Activated CD4-positive, CD25-positive, alpha-beta regulatory T cell (primary cell): ENCODE measurements around the gene EFCAB12.
A peak's percentile ranks its signal among the peaks of the same experiment; 100 is the strongest.
"Not testable (repeated sequence)": the region's sequence is repeated elsewhere in the genome, so short reads cannot be mapped to it uniquely, and the experiment has no call there.

Source experiments
- DNase-seq, 4 experiments: peaks; one replicate each; lab custom pipeline; 2025; lab: John Stamatoyannopoulos, UW

EFCAB12 gene

DNA sequence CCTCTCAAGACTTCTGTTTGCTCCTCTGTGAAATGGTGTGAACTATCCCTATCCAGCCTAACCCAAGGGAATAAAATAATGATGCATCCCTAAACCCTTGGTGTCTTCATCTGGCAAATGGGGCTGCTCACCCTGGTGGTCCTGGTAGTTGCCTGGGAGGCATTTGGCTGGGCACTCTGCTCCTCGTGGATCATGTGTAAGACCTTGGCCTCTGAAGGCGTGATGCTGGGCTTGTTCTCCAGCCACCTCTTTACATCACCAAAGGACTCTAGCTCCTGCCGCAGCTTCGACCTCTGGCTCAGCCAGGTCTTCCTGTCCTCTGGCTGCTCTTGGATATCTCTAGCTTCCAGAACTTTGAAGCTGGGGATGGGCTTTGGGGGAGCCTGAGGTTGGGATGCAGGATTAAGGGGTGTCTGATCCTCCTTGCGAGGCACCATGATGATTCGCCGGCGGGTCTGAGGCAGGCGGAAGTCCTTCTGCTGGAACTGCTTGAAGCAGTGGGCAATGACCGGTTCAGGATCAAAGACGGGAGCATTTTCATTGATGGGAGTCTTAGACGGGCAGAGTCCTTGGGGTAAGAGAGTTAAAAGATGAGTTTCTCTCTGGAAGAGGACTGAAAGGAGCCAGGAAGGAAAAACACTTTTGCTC, 7.1 kb downstream of the EFCAB12 start:
- DNase-seq: no peak

DNA sequence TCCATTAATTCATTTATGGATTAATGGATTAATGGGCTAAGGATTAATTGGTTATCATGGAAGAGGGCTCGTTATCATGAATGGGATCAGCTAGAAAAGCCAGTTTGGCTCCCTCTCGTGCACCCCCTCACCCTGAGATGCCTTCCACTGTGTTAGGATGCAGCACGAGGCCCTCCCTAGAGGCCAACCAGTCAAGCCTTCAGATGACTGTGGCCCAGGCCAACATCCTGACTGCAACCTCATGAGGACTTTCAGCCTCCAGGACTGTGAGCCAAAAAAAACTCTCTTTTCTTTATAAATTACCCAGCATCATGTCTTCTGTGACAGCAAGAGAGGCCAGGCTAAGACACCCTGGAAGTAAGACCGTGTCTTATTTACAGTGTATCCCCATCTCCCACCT, 9.0 kb downstream of the EFCAB12 start:
- no peak for DNase-seq

DNA sequence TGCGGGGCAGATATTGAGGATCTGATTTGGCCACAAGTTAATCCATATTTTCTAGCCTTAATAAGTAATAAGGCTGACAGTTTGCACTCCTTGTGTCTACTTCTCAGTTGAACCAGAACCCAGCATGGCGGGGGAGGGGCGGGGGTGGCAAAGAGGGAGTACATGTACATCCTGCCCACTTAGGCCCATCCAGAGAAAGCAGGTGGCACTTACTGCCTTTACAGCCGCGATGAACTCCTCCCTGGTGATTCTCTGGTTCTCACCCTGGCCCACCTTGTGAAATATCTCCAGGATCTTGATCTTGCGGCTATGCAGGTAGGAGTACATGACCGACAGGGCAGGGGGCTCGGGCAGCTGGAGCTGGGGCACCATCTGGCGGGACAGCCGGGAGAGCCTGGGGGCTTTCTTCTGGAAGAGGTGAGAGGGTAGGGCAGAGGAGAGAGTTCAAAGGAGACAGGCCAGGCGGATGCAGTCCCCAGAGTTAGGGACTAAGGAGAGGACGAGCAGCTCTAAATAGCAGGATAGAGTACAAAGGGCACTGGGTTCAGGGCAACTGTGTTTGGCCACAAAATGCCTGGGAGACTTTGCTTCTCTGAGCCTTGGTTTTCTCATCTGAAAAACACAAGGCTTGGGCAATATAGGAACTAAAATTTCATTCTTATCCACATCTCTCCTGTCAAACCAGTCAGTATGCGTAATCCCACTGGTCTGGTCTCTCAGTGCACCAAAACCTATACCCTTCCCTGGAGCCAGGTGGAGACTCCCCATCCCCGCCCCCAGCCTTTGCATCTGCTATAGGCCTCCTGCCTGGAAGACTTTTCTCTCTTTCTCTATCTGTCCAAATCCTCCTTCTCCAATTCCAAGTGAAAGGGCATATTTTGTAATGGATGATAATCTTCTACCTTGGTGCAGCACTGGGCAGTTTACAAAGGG, 10.1 kb downstream of the EFCAB12 start:
- no peak for DNase-seq

DNA sequence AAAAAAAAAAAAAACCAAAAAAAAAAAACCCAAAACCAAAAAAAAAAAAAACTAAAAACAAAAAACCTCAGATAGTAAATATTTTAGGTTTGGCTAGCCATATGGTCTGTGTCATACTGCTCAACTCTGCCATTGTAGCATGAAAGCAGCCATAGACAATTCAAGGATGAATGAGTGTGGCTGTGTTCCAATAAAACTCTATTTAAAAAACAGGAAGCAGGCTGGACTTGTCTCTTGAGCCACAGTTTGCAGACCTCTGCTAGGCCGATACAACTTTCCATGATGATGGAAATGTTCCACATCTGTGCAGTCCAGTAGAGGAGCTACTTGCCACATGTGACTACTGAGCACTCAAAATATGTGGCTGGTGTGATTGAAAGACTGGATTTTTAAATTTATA, 11.1 kb downstream of the EFCAB12 start:
- DNase-seq: no peak

DNA sequence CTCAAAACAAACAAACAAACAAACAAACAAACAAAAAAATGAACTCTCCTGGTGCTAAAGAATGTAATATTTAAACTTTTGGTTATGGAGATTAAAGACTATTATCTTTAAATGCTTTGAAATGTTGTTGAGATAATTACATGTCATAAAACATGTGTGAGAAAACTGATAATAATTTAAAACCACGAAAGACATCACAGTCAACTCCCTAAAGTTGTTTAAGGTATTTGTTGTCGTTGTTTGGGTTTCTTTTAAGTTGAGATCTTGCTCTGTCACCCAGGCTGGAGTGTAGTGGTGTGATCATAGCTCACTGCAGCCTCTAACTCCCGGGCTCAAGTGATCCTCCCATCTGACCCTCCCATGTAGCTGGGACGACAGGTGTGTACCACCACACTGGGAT, 12.0 kb downstream of the EFCAB12 start:
- DNase-seq: no peak

DNA sequence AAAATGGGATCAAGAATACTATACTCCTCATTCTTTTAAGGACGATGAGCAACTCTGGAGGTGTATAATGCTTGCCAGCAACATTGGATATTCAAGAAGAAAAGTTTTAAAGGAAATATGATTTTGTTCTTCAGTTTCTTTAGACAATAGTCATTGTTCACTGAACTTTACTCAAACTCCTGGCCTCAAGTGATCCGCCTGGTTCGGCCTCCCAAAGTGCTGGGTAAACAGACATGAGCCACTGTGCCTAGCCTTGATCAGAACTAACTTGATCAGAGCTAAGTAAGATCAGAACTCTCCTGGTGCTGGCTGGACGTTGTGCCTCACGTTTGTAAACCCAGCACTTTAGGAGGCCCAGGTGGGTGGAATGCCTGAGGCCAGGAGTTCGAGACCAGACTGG, 12.6 kb downstream of the EFCAB12 start:
- DNase-seq: no peak

DNA sequence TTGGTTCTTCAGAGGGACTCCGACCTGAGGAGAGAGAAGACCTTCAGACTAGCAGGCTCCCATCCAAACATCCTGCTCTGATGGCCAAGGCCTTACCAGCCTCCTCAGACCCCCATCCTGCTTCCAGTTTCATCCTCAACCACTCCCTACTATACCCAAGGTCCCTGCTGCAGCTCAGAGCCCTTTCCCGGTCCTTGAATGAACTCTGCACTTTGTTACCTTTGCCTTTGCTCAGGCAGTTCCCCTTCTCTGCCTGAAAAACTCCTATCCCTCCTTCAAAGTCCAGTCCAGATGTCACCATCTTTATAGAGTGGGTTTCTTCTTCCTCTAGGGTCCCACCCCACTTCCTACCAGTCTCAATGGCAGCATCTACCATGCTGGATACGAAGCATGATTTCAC, 13.1 kb downstream of the EFCAB12 start:
- DNase-seq: no peak

DNA sequence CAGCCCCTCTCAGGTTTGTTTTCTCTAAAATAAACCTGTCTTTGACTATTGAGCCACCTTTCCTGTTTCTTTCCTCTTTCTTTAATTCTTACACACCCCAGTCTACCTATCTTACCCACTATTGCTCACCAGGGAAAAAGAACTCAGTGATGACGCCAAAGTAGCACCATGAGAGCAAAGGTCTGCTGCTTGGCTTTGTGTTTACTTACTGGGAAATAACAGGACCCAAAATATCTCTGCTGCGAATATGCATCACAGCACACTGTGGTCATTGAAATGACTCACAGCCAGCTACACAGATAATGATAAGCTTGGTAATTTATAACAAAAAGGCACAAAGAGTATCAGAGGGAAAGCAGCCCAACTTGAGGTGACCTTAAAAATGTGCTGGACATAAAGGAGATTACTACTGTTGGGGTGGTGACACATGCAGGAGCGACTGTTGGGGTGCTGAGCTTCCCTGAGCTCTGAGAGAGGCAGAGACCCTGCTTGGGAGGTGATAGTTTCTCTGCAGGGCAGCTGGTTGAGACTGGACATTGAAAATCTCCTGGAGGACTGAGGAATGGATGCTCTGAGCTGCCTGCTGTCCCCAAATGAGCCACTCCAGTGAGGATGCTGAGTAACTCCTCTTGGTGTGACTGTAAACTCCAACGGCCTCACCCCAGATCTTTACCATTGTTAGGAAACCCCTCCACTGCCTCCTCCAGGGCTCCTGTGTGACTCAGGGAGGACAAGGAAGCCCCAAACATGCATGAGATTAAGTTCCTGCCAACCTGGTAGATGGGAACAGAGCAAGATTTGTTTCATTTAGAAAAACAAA, 14.5 kb downstream of the EFCAB12 start:
- DNase-seq: no peak

DNA sequence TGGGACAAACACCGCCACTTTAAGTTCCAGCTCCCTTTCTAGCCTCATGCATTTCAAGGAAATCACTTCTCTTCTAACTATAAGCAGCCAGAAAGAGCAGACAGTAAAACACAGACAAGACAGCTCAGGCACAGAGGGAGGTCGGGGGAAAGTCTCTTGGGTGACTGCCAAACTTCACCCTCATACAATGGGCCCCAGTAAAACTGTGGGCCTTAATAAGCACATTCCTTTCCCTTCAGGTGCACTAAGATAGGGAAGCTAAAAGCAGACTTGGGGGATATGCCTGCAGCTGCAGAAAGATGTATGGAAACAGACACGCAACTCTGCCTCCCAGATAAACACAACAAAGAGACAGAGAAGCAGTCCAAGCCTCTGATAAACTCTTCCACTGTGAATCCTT, 15.2 kb downstream of the EFCAB12 start:
- DNase-seq: not testable (repeated sequence)

DNA sequence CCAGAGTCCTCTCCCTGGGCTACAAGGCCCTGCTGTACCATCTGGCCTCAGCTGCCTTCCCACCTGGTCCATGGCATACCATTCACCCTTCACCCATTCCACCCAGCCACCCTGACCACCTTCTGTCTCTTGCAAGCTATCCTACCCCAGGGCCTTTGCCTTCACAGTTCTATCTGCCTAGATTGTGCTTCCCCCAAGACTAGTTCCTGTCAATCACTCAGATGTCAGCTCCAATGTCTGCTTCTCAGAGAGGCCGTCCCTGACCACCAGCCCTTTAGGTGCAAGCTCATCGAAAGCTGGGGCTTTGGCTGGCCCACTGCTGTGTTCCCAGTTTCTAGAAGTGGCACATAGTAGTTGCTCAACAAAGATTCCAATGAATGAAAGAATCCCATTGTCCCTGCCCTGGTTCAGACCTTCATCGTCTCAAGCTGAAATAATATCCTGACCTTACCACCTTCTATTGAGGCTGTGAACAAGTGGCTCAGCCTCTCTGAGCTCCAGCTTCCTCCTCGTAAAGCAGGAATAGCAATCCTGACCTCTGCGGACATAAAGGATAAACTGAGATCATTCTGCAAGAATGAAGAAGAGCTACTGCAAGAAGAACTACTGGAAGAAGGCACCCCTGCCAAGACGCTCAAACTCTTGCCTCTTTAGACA, 15.8 kb downstream of the EFCAB12 start:
- DNase-seq: no peak

DNA sequence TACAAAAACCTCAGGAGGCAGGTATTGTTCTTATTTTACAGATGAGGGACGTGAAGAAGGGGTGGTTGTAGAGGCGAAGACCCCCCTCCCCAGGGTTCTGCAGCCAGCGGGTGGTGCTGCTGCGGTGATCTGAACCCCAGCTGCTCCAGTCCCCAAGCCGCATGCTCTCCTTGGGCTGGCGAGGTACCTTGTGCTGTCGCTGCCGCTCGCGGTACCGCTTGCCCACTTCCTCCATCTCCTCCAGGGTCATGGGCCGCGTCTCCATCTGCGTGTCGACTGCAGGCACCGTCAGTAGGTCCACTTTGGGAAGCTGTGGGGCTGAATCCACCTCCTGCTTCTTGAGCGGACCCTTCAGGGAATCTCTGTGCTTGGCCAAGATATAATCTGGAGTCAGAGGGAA, 17.5 kb downstream of the EFCAB12 start:
- no peak for DNase-seq

DNA sequence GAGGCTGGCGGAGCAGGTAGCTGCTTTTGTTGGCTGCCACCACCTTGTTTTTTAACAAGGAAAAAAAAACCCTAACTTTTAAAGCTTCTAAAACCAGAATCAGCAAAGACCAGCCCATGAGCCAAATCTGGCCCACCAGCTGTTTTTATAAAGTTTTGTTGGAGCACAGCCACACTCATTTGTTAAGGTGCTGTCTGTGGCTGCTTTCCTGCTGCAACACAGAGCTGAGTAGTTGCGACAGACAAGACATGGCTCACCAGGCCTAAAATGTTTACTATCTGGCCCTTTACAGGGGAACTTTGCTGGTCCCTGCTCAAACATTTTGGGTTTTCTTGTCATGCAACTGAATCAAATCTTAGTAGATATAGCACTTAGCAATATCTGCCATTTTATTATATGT, 18.9 kb downstream of the EFCAB12 start:
- no peak for DNase-seq

DNA sequence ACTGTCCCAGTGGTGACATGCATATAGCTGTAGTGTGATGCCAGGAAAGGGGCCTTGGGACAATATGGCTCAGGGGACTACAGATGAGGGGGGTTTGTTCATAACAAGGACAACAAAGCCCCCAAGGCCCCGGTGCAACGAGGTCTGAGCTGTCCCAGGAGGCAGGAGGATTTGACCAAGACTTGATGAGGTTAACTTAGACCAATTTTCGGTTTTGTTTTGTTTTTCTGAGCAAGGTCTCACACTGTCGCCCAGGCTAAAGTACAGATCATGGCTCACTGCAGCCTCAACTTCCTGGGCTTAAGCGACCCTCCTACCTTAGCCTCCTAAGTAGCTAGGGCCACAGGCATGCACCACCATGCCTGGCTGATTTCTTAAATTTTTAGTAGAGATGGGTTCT, 23.8 kb downstream of the EFCAB12 start:
- DNase-seq: no peak

DNA sequence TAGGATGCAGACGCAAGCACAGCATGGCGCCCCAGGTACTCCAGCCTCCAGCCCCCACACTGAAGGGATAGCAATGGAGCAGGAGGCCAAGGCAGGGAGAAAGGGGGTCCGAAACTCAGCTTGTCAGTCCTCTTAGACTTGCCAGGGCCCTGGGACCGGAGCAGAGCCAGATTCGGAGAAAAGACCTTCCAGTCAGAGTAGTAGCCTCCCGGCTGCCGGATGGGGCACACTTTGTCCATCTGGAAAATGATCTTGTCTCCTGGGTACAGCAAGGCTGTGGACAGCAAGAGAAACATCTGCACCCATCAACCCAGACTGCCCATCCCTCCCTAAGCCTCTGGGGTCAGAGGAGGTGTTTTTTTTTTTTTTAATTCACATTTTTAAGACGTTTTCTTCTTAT, 24.3 kb downstream of the EFCAB12 start:
- DNase-seq: no peak

DNA sequence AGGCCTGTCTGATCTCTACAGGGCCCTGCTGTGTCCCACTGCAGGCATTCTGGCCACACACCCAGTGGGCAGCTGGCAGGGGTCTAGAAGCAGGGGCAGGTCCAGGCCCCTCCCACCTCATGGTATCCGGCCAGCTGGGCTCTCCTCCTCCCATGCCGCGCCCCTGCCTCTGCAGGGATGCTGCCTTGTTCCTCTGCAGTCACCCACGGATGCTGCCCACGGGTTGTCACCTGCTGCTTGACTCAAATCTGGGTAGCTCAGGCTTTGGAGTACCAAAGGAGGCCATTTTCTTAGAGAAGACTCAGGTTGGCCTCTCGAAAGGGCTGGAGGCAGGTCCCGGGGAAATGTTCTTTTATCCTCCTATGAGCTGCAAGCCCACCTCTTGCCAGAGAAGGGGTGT, 25.0 kb downstream of the EFCAB12 start:
- no peak for DNase-seq

DNA sequence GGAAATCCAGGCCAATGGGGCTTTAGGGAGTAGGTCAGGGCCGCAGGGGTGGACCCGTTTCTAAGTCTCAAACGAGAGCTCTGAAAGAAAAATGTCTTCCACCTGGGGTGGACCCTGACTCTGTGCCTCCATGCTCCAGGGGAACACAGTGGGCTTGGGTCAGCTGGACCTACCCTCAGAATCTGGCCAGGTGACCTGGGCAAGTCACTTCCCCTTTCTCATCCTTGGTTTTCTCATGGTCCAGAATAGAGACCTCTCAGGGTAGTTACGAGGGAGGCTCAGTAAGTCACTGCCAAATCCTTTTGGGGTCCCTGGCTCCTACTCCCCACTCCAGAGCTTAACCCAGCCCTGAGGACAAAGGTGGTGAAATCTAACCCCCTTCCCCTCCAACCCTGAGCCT, 25.8 kb downstream of the EFCAB12 start:
- no peak for DNase-seq

DNA sequence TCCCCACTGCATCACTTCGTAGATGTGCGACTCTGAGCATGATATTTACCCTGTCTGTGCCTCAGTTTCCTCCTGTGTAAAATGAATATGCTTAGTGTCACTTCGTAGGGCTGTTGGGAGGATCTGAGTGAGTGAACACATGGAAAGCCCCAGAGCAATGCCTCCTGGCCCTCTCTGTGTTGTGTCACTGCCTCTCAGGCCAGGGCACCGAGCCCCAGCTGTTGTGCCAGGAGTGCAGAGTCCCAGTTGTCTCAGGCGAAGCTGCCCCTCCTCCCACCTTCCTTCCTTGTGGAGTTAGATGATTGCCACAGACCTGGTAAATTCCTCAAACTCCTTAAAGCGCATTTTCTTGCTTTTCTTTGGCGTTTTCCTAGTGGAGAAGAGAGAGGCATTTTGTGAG, 26.2 kb downstream of the EFCAB12 start:
- DNase-seq: no peak

DNA sequence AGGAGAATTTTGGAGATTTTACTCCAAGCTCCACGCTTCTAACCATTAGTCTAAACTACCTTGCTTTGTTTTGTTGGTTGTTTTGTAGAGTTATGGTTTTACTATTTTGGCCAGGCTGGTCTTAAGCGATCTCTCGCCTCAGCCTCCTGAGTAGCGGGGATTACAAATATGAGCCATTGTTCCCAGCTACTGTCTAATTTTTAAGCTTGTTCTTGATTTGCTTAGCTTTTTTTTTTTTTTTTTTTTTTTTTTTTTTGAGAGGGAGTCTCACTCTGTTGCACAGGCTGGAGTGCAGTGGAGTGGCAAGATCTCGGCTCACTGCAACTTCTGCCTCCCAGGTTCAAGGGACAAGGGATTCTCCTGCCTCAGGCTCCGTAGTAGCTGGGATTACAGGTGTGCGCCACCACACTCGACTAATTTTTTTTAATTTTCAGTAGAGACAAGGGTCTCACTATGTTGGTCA, 28.5 kb downstream of the EFCAB12 start:
- DNase-seq: no peak

DNA sequence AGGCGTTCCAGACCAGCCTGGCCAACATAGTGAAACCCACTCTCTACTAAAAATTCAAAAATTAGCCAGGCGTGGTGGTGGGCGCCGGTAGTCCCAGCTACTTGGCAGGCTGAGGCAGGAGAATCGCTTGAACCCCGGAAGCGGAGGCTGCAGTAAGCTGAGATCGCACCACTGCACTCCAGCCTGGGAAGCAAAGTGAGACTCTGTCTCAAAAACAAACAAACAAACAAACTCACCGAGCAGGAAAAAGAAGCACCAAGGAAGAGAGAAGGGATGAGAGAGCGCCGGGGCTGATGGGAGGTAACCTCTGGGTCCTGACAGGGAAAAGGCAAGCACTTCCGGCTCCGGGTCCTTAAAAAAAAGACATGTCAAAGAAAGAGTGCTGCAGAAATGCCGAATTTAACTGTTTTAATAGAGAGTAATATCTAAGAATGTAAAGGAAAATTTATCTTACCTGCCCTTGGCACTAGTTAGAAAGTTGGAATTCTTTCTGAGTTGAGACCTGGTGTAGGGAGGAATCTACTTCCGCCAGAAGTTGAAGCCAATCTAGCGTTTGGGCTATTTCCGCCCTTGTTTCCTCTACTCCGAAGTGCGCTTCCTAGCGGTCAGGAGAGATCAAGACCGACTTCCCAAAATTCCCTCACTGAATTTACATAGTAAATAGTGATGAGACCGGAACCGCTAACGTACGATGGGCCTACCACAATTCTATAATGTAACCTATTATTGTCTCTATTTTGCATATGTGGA, 29.1 kb downstream of the EFCAB12 start:
- DNase-seq: peak; percentile 33 to 51 (median 42)

DNA sequence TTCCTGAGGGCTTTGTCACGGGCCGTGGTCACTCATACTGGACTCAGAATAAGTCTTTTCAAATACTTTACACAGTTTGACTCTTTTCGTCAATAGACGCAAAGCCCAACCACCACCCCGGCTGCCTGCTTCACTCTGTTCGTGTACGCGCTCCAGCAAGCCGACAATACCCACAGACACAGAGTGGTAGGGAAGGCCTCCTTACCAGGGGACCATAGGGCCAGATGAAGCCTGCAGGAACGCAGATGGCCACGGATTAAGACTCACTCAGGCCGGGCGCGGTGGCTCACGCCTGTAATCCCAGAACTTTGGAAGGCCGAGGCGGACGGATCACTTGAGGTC, 29.7 kb downstream of the EFCAB12 start:
- DNase-seq: no peak
